Measurements from ENCODE around the gene RABL3.
"Not testable (repeated sequence)": the region's sequence is repeated elsewhere in the genome, so short reads cannot be mapped to it uniquely, and the experiment has no call there.

RABL3 gene

DNA sequence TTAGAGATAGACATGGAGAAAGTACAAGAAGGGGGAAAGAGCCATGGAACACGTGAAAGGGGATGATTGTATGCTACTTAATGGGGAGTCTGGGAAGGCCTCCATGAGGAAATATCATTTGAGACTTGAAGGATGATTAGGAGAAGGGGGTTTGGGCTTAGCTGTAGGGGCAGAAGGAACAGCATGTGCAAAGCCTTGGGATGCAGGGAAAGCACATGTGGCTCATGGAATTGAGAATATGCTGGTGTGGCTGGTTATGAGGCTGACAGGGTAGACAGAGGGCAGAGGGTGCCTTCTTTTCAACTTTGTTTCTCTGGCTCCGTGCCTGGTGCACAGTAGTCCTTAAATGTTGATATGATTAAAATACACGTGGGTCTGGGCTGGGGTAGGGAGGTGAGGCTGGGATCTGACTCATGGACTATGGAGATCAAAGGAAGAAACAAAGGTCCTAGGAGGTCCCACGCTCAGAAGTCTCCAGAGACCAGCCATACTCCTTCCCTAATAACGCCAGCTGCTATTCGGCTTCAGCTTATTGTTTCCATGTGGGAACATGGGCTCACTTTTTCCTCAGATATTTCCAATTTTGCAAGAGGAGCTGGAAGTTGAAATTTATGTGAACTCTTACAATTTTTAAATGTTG is 1.4 kb upstream of the RABL3 start:
- DNase-seq = no peak

DNA sequence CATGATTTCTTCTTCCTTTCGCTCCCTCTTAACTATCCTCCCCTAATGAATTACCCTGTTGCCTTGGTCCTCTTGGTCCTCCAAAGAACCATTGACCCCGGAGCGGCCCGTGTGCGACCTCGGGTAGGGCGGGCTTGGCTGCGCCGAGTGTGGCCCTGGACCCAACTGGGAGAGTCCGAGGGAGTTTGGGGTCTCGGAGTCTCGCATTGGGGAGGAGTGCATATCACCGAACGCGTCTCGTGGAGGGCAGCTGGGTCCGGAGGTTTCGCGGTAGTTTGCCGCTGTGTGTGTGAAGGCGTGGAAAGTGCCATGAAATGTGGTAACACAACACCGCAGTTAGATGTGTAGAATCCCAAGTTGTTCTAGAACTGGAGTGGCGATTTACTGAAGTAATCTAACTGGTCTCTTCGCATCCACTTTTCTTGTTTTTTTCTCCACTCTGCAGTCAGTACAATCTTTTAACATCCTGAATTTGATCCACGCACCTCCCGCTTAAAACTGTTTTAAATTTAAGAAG is 591 bp upstream of the RABL3 start:
- DNase-seq = no peak

DNA sequence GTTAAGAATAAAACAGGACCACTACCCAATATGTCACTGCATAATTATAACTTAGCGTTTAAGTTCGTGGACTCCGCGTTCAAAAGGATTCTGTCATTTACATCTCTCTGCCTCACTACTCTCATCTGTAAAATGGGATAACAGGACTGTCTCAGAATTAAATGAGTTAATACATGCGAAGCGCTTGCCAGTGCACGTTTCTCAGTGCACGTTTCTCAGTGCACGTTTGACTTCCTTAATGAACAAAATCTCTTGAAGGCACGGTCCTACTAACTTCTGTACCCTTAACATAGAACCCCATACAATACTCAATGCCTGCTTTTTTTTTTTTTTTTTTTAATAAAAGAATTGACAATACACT is 499 bp downstream of the RABL3 start:
- no peak for DNase-seq

DNA sequence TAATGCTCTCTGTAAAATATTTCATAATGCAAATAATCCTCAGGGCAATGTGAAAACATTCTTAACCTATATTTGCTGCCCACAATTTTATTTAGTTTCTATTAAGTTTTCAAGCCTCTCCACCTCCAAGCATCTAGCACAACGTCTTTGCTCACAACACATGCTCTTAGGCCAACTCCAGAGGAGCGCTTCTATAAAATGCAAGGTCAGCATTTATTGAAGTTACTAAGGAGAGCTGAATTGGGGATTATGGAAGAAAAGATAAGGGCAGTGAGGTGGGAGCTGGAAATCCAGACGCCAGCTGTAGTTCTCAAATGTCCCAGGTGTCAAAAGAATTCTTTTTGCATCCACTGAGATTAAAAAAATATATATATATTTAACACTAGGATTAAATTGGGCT is 996 bp downstream of the RABL3 start:
- no peak for DNase-seq

DNA sequence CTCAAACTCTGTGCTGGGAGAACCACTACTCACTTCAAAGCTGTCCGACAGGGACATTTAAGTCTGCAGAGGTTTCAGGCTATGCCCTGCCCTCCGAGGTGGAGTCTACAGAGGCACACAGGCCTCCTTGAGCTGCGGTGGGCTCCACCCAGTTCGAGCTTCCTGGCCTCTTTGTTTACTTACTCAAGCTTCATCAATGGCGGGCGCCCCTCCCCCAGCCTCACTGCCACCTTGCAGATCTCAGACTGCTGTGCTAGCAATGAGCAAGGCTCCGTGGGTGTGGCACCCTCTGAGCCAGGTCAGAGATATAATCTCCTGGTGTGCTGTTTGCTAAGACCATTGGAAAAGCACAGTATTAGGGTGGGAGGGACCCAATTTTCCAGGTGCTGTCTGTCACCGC is 4.3 kb downstream of the RABL3 start:
- DNase-seq = not testable (repeated sequence)

DNA sequence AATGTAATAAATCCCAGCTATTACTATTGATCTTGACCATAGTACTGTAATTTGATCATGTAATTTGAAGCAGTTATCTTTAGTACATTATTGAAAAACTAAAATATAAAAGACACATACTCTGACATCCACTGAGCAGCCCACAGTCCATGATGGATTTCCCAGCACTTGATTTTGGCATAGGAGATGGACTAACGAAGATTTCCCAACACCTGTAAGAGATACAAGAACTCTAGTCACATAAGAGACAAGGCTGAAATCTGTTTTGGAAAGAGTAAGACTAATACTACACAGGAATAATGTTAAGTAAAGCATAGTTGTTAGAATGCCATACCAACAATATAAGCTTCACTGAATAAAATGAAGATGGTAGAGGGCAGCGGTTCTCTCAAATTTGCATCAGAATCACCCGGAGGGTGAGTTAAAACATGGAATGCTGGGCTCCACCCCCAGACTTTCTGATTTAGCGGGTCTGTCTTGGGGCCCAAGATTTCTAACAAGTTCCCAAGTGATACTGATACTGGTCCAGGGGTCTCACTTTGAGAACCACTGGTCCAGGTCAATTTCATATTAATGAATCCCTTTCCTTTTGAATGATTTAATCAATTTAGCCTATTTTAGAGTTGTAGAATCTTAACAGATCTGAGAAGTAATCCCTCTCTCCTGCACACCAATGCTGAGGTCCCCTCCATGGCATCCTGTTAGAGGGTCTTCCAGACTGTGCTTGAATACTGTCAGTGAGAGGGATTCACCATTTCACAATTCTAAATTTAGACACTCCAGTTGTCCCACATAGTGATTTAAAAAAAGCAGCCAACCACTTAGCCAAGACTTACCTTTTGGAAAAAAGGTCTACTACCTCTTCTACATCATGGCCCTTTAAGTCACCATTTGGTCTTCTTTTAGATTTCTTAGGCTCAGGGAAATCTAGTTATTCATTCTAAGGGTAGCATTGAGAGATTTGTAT is 11.5 kb downstream of the RABL3 start:
- DNase-seq = no peak

DNA sequence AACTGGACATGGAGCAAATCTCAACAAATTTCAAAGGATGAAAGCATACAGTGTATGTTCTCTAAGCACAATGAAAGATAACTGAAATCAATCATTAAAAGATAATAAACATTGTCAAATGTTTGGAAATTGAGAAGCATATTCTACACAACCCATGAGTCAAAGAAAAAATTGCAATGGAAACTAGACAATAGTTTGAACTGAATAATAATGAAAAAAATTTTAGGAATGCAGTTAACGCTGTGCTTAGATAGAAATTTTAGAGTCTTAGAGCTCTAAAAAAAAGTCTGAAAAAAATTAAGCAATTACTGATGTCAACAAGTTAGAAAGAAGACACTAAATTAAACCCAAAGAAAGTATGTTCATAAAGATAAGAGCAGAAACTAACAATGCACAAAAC is 15.5 kb downstream of the RABL3 start:
- DNase-seq = no peak

DNA sequence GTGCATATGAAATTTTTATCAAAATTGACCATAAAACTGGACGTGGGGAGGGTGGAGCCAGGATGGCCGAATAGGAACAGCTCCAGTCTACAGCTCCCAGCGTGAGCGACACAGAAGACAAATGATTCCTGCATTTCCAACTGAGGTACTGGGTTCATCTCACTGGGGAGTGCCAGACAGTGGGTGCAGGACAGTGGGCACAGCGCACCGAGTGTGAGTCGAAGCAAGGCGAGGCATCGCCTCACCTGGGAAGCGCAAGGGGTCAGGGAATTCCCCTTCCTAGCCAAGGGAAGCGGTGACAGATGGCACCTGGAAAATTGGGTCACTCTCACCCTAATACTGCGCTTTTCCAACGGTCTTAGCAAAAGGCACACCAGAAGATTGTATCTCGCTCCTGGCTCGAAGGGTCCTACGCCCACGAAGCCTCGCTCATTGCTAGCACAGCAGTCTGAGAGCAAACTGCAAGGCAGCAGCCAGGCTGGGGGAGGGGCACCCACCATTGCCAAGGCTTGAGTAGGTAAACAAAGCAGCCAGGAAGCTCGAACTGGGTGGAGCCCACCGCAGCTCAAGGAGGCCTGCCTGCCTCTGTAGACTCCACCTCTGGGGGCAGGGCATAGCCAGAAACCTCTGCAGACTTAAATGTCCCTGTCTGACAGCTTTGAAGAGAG is 23.0 kb downstream of the RABL3 start:
- not testable (repeated sequence) for DNase-seq

DNA sequence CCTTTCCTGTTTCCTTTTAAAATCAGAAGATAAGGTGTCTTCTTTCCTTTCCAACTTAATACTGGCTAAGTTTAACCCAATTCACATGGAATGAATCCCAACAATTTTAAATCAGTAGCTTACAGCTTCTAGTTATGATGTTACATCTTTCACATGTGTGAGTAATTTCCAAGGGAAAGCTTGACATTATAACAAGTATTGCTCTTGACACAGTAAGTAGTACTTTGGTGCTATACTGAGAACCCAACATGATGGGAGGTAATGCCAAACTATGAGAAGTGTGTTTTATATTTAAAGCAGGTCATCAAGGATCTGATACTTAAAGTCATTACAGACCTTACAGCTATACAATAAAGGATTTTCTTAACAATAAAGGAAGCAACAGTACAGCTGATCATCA is 29.1 kb downstream of the RABL3 start:
- no peak for DNase-seq

DNA sequence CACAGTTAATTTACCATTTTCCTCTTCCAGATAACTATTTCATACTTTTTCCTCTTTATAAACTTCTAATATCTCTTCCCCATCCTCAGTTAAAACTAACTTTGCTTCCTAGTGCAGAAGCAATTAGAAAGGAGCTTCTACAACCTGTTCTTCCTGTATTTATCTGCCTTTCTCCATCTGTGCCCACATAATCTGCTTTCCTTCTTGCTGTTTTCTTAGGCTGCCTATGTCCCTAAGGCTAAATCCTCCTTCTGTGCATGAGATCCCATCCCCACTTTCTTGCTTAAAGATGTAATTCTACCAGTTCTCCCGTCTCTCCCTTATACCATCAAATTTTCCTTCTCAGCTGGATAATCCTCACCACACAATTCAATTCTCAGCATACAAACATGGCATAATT is 31.9 kb downstream of the RABL3 start:
- DNase-seq = no peak

DNA sequence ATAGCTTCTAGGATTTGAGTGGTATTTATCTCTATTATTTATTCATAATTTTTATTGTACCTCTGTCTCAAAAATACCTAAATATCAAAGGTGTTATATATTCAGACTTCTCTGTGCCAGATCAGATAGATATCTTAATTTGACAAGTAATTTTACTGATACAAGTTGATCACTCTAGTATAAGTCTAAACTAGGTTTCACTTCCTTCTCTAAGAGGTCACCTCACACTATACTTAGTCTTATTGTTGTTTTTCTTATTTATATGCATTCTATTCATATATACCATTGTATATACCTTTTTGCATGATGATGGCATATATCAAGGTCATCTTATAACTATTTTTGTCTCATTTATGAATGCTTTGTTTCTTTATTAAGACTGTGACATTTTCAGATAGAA is 33.9 kb downstream of the RABL3 start:
- DNase-seq = no peak

DNA sequence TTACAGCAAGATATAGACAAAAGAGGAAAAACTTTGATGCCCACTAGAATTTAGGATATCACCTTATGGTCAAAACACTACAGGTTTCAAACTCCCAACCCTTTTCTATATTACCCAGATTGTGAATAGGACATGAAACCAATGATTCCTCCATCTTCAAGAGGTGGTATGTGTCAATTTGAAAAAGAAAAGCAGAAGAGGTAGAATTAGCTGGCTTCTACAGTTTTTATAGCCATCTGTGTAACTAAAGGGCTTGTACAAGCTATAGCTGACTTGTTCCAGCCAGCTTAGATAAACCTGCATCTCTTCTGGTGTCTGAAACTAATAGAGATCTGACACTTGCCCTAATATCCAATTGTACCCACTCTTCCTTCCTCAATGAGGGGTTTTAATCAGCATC is 35.4 kb downstream of the RABL3 start:
- no peak for DNase-seq

DNA sequence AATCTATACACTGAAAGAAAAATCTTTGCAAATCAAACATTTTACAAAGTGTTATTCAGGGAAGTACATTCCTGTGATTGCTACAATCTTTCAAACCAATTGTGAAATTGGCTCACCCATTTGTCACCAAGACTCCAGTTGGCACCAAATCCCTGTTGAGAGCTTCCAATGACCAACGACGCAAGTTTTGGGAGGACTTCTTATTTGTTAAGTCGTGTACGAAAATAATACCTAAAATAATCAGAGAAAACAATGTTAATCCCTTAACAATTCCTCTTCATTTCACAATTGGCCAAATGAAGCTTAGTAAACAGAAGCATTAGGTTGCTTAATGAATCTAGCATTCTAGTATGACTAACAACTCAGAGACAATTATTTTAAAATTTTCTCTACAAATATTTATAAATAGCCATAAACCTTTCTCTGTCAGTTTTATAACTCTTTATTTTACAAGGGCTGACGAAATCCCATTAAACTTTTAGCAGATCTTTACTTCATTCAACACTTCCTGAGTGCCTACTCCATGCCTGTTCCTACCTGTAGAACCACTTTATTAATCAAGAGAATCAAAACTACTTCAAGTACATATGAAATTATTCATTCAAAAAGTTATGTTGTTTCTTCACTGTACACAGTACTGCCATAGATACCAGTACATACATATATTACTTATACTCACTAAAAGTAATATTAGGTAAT is 36.3 kb downstream of the RABL3 start:
- no peak for DNase-seq

DNA sequence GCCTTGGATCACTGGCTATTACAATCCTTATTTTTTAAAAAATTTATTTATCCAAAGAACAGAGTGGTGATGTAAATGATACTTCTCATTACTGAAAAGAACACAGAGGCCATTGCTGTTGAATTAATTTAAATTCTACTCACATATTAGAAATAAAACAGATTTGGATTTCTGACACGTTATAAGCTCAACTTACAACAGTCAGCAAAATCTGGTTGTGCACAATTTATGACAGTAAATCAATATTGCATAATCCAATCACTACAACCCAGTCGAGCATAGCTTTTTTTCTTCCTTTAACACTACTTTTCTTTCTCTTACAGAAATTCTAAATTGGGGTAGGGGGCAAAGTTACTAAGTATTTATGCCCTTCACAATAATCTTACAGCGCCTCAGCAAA is 43.0 kb downstream of the RABL3 start:
- DNase-seq = no peak

DNA sequence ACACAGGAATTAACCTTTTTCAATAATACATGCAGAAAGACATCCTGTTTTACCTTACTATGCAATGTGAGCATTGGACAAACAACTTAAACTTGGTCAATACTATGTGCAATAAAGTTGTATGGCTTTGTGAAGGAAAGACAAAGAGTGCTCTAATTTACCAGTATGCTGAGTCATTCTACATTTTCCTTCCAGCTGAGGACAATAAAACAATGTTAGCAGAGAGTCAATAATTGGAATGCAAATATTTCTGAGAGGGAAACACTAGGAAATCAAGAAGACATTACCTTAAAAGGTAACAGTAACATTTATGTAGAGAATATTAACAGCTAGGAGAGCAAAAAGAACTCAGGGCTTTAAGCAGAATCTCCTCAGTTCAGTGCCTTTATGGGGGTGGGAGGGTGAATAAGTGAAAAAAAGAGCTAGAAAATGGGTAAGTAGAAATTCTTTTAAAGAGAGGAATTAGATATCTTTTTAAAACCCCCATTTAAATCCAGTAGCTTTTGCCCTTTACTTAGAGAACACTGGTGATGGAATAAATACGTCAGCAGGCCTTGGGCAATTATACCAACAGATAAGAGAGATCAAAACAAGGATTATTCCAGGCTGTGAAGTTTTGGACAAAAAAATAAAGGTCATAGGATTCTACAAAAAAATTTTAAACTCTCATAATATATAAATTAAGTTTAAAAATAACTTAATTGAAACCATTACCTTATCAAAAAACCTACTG is 48.7 kb downstream of the RABL3 start:
- peak; percentile 81 for DNase-seq

DNA sequence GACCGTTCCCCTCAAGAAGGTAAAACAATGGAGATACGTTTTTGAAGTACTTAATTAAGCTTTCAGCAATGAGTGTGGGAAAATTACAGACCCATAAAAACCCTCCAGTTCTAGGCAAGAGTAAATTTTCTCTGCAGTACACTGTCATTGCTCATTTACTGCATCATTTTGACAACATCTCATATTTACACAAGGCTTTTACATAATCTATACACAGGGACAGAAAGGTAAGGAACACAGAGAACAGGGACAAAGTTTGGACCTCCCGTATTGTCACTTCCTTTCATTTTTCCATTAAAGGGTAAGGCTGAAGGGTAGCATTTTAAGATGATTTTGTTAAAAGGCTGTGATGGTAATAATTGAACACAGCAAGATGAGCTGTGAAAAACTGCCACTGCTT is 52.9 kb downstream of the RABL3 start:
- no peak for DNase-seq

DNA sequence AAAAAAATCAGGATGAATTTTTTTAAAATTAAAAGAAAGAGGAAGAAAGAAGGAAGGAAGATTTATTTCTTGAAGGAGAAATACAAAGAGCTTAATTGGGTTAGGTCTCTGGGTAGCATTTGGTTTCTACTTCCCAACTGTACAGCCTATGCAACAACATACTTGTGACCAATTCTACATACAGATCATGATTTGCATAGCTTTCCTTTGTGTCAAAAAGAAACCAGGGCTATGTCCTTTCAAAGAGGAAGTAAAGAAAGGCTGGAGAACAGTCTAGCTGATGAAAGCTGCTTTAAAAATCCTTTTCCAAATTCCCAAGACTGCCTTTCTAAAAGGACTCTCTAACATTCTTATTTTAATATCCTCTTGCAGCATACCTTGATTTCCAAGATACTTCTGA is 54.2 kb downstream of the RABL3 start:
- no peak for DNase-seq

DNA sequence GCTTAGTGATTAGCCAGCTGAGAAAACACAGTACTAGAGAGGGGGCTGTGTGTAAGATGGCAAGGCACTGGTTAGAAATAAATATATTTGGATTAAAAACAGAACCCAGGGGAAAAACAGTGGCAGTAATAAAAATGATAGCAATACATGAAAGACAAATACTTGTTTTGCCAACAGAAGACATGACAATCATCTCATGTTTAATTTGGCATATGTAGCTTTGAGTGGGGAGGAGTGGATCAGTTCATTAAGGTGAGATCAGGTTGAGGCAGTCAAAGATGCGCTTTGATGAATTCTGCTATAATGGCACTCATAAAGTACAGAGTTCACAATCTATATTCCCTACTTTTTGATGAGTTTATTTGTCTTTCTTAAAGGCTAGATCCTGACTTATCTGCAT is 56.9 kb downstream of the RABL3 start:
- DNase-seq = no peak

DNA sequence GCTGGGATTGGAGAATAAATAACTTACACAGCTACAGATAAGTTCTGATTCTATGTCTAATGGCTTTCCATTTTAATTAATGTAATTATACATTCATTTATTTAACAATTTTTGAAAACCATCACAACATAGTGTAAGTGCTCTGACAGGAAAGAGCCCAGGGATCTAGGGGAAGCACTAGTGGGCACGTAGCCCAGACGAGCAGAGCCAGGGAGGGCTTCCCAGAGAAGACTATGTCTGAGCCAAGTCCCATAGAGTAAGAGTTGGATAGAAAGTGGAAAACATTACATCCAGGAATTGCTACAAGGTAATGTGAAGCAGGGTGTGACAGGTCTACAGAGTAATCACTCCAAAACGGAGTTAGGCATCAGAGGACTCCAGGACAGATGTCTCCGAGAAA is 57.4 kb downstream of the RABL3 start:
- DNase-seq = no peak

DNA sequence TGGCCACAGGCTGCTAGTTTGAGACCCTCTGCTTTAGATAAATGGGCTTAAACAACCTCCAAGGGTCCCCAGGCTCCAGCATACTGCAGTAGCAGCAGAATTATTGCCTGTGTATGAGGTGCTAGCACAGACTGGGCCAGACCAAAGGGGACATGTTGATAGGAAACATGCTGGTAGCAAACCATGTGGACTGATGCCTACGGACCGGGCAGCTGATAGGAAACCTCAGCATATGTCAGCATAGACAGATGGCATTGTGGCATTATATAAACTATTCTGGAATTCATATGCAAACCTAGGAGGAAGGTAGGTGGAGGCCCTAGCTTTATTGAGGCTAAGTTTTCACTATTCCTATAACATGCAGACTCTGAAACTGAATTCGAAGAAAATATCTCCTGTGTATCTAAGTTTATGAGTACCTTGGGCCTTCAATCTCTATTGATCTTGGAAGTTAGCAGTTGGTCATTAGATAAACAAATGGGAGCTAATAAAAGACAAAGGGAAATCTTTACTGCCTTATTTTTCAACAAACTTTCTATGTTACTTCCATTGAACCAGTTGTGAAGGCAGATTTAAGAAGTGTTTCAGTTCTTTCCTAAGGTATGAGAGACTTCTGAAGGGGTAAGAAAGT is 58.5 kb downstream of the RABL3 start:
- no peak for DNase-seq

DNA sequence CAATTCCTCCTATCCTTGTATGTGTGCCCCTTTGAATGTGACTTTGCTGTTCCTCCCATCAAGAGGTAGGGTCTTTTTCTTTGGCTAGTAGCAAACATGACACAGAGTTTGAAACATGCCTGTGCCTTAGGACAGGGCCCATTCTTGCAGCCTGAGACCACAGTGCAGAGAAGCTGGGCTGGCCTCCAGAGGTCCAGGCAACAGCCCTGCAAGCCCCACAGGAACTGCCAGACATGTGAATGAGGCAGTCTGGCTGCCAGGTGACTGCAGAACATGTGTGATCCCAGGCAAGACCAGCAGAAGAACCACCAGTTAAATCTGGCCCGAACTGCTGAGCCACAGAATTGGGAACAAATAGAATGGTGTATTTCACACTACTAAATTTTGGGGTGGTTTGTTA is 59.1 kb downstream of the RABL3 start:
- no peak for DNase-seq

DNA sequence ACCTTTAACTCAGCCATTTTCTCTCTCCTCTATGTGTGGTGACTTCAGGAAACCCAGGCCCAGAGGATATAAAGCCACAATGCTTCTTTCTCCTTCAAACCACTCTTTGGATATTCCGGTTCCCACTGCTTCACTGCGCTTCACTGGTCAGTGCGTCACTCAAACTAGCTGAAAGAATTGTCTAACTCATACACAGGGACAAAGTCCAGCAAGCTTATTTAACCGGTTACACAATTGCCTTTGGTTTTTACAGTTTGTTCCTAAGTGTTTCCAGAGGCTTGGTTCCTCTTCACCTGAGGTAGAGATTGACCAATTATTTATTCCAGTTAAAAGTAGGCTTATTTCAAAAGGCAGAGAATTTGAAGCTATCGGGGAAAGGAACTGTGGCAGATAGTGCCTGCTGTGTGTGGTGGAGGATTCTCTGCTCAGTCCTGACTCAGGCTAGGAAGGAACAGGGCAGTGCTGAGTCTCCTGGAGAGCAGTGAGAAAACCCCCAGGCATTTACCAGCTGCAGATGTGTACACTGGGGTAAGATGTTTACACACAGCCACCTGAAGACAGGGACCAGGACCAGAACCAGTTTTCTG is 60.1 kb downstream of the RABL3 start, which contains the start of gene HGD:
HGD (minus strand) TSS at position 145 of the 587 bp plus-strand sequence; CDS start at position 17, 128 bp downstream.
- no peak for DNase-seq
